A549 (cell line): ENCODE results near the gene TOX2. TPM values are rescaled to one million over a fixed set of nuclear protein-coding genes. Genes with fewer than 3 reads are reported as not detected.

ENCODE experiments used
- ATAC-seq, 2 experiments: fragments of 200-7000 bp in 1 of 2; fragments of >200 bp in 1 of 2; cut with Nextera tagmentation in 1 of 2; cut with Tn5 transposase in 1 of 2; 3 replicates each; pipeline versions ENCODE4 v1.8.0 to v1.9.1; 2018 to 2020; ENCODE audit warnings: mild to moderate bottlenecking in 1 of 2, moderate library complexity in 1 of 2
- CTCF ChIA-PET: fragments of 300-600 bp; sonication (Branson Sonifier 250); formaldehyde crosslinking; extraction: SDS; loops from one replicate; lab custom pipeline; 2021; ENCODE audit warnings: antibody characterized with exemption, inconsistent platforms; lab: Yijun Ruan, JAX
- POLR2A ChIA-PET: fragments of 350-600 bp; formaldehyde crosslinking; extraction: SDS; loops from one replicate; lab custom pipeline; 2021; ENCODE audit warnings: antibody characterized with exemption, inconsistent platforms; lab: Yijun Ruan, JAX
- DNase-seq, 2 experiments: peaks; one replicate each; pipeline versions ENCODE4 v3.0.0 to v3.0.0-alpha.2; 2011 to 2016; ENCODE audit warnings: low read depth in 1 of 2, low spot score in 1 of 2
- FAIRE-seq: peaks from 2 replicates; lab custom pipeline; 2011; peaks lifted over from hg19 to GRCh38; lab: Jason Lieb, UNC
- H3K27ac ChIP-seq, 2 experiments: fragments of >200 bp; sonication (Bioruptor Twin); formaldehyde crosslinking; 3 replicates each; pipeline ENCODE4 v1.5.1; 2016 to 2017
- H3K4me1 ChIP-seq: fragments of >200 bp; sonication (Bioruptor Twin); formaldehyde crosslinking; 3 replicates; pipeline ENCODE4 v1.6.1; 2016
- H3K4me2 ChIP-seq: fragments of >200 bp; sonication (Bioruptor Twin); formaldehyde crosslinking; 3 replicates; pipeline ENCODE4 v1.6.1; 2016
- H3K4me3 ChIP-seq: fragments of >200 bp; sonication (Bioruptor Twin); formaldehyde crosslinking; 3 replicates; pipeline ENCODE4 v1.5.1; 2016
- H3K9me3 ChIP-seq: fragments of >200 bp; sonication (Bioruptor Twin); formaldehyde crosslinking; 3 replicates; pipeline ENCODE4 v1.6.1; 2016
- BHLHE40 ChIP-seq: IDR thresholded peaks from 2 replicates; pipeline ENCODE4 v1.6.1; 2012; ENCODE audit warnings: low read depth, low read length, inconsistent platforms
- CHD2 ChIP-seq: fragments of 150-350 bp; IDR thresholded peaks from 2 replicates; pipeline ENCODE4 v1.6.1; 2014; ENCODE audit warnings: low read length; ENCODE audit not compliant: partially characterized antibody
- CHD4 ChIP-seq: fragments of 200-600 bp; sonication (generic); IDR thresholded peaks from 2 replicates; pipeline ENCODE4 v1.6.1; 2016; ENCODE audit warnings: antibody characterized with exemption, mild to moderate bottlenecking, borderline replicate concordance
- ESRRA ChIP-seq: fragments of 150-350 bp; IDR thresholded peaks from 2 replicates; pipeline ENCODE4 v1.6.1; 2014; ENCODE audit warnings: mild to moderate bottlenecking, low read length, borderline replicate concordance
- FOSB ChIP-seq: fragments of 250-450 bp; sonication (Bioruptor Pico); IDR thresholded peaks from 2 replicates; pipeline ENCODE4 v1.5.0; 2020; ENCODE audit warnings: mild to moderate bottlenecking, moderate library complexity
- GATA3 ChIP-seq: IDR thresholded peaks from 2 replicates; pipeline ENCODE4 v1.6.1; 2012; ENCODE audit warnings: borderline replicate concordance
- HEYL ChIP-seq: fragments of 250-450 bp; sonication (Bioruptor Pico); IDR thresholded peaks from 2 replicates; pipeline ENCODE4 v1.8.0; 2021; ENCODE audit warnings: mild to moderate bottlenecking, moderate library complexity
- HOXA7 ChIP-seq: fragments of 250-450 bp; sonication (Bioruptor Pico); IDR thresholded peaks from 2 replicates; pipeline ENCODE4 v1.5.0; 2020; ENCODE audit warnings: mild to moderate bottlenecking, moderate library complexity
- HOXB13 ChIP-seq: fragments of 250-450 bp; sonication (Bioruptor Pico); IDR thresholded peaks from 2 replicates; pipeline ENCODE4 v1.5.0; 2020; ENCODE audit warnings: low read depth, mild to moderate bottlenecking, moderate library complexity
- JUNB ChIP-seq: fragments of >200 bp; sonication (Bioruptor Twin); formaldehyde crosslinking; IDR thresholded peaks from 2 replicates; pipeline ENCODE4 v1.6.1; 2016
- KDM1A ChIP-seq: fragments of 200-600 bp; sonication (generic); IDR thresholded peaks from 2 replicates; pipeline ENCODE4 v1.6.1; 2016; ENCODE audit warnings: low read depth, mild to moderate bottlenecking
- MAFK ChIP-seq: fragments of 450-650 bp; IDR thresholded peaks from 2 replicates; pipeline ENCODE4 v1.6.1; 2014; ENCODE audit not compliant: partially characterized antibody
- MAZ ChIP-seq: fragments of 150-350 bp; IDR thresholded peaks from 2 replicates; pipeline ENCODE4 v1.6.1; 2014; ENCODE audit warnings: antibody characterized with exemption, low read depth, low read length, borderline replicate concordance
- NFE2L2 ChIP-seq: fragments of 150-350 bp; conservative IDR thresholded peaks from 2 replicates; pipeline ENCODE4 v1.6.1; 2014; ENCODE audit warnings: low read length
- NPAS2 ChIP-seq: fragments of 250-450 bp; sonication (Bioruptor Pico); IDR thresholded peaks from 2 replicates; pipeline ENCODE4 v1.8.0; 2022; ENCODE audit warnings: mild to moderate bottlenecking, moderate library complexity, borderline replicate concordance
- PHF8 ChIP-seq: fragments of 200-600 bp; sonication (generic); IDR thresholded peaks from 2 replicates; pipeline ENCODE4 v1.6.1; 2016; ENCODE audit warnings: low read depth, mild to moderate bottlenecking, antibody characterized with exemption, moderate library complexity, borderline replicate concordance
- POLR2A ChIP-seq: IDR thresholded peaks from 2 replicates; pipeline ENCODE4 v1.6.1; 2012; ENCODE audit warnings: mild to moderate bottlenecking, low read length
- POLR2AphosphoS2 ChIP-seq: conservative IDR thresholded peaks from 2 replicates; pipeline ENCODE4 v1.6.1; 2012; ENCODE audit warnings: low read length, improper control_type of control experiment, inconsistent platforms
- RFX5 ChIP-seq: fragments of 450-650 bp; IDR thresholded peaks from 2 replicates; pipeline ENCODE4 v1.7.1; 2014; ENCODE audit warnings: antibody characterized with exemption, mild to moderate bottlenecking, moderate library complexity
- SMC3 ChIP-seq: fragments of >200 bp; sonication (Bioruptor Twin); formaldehyde crosslinking; IDR thresholded peaks from 3 replicates; pipeline ENCODE4 v1.6.1; 2018; ENCODE audit warnings: inconsistent platforms
- TFCP2L1 ChIP-seq: fragments of 250-450 bp; sonication (Bioruptor Pico); IDR thresholded peaks from 2 replicates; pipeline ENCODE4 v1.5.0; 2021; ENCODE audit warnings: mild to moderate bottlenecking
- ZC3H11A ChIP-seq: fragments of 450-650 bp; IDR thresholded peaks from 2 replicates; pipeline ENCODE4 v1.6.1; 2014; ENCODE audit warnings: antibody characterized with exemption, mild to moderate bottlenecking
- ZFP36 ChIP-seq: fragments of 450-650 bp; IDR thresholded peaks from 2 replicates; pipeline ENCODE4 v1.6.1; 2014; ENCODE audit warnings: borderline replicate concordance; ENCODE audit not compliant: partially characterized antibody
- ZNF302 ChIP-seq: fragments of 250-450 bp; sonication (Bioruptor Pico); IDR thresholded peaks from 2 replicates; pipeline ENCODE4 v1.9.0; 2021; ENCODE audit warnings: inconsistent platforms, mild to moderate bottlenecking, moderate library complexity
- ZSCAN20 ChIP-seq: fragments of 250-450 bp; sonication (Bioruptor Pico); IDR thresholded peaks from 2 replicates; pipeline ENCODE4 v1.8.0; 2022; ENCODE audit warnings: mild to moderate bottlenecking, moderate library complexity
- WGBS: methylation state at CpG from one replicate; pipeline ENCODE4 v1.1.6; 2017; ENCODE audit errors: missing lambda C conversion rate; 5-methylcytosine and 5-hydroxymethylcytosine counted together
- polyA plus RNA-seq, 4 experiments: library from polyadenylated mRNA; depleted of rRNA in 3 of 4; stranded (reverse); fragments of >200 nt; fragmentation: RNase III in 1 of 4; extraction: RNeasy Plus Mini Kit Qiagen cat#74134 plus additional on column Dnase treatment in 1 of 4; gene quantifications; 2 replicates in 3 of 4; 3 replicates in 1 of 4; pipeline ENCODE4 v1.2.3, GENCODE V29; 2011 to 2017
- TF ChIP-seq, protein P1 (sequence below): IDR thresholded peaks from 2 replicates; pipeline ENCODE4 v1.6.1; 2012
- TF ChIP-seq, protein P2 (sequence below): fragments of 200-600 bp; sonication (generic); IDR thresholded peaks from 2 replicates; pipeline ENCODE4 v1.6.1; 2016; ENCODE audit warnings: antibody characterized with exemption, mild to moderate bottlenecking, moderate library complexity
- TF ChIP-seq, protein P3 (sequence below): fragments of >200 bp; sonication (Bioruptor Twin); formaldehyde crosslinking; IDR thresholded peaks from 3 replicates; pipeline ENCODE4 v1.6.1; 2016
- TF ChIP-seq, protein P4 (sequence below): fragments of >200 bp; sonication (Bioruptor Twin); formaldehyde crosslinking; IDR thresholded peaks from 2 replicates; pipeline ENCODE4 v1.6.1; 2016

The TOX2 gene
- polyA plus RNA-seq, 2 of the 4 experiments (the other 2 are of a cell fraction), result 2.5 to 5.3 TPM

DNA sequence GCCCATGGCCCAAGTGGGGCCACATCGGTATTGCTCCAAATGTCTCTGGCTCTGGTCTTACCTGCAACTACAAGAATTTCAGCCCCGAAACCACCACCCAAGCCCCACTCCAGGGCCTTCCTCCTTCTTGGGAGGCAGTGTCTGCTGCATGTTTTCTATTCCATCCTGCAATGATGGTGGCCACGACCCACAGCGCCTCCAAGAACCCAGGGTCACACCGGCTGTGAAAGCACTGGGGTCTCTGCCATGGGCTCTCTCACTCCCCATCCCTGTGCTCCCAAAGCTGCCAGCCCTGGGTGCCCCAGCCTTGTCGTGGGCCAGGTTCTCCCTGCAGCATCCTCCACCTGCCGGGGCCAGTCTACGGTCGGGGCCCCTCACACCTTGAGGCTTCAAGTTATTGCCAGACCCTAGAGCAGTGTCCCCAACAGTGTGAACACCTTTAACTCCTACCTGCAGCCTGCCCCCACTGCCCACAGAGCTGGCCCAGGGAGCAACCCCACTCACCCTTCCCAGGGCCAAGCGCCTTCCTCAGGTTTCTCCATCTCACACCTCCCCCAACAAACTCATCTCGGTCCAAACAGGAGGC lies 157.0 kb downstream of the TOX2 start:
- 82% methylated on average over 11 of the region's 11 CpGs for WGBS
- CTCF ChIA-PET, result no interaction called here
- POLR2A ChIA-PET, result interaction anchor here (0.7 kb wide), 1 partner anchor 320 kb away, joined by 3 read pairs; no protein-coding TSS in a partner anchor
- FAIRE-seq (no peak), ATAC-seq (no peak), DNase-seq (no peak)
- Histone ChIP-seq H3K9me3 (no peaks in the 10 kb centered on the region), H3K4me1 (peaks cover 11% of the 10 kb centered on the region; the same call in 2 of the 3 replicates), H3K4me2 (no peak overlapping the region), H3K4me3 (no peak overlapping the region), H3K27ac (no peak overlapping the region)
- TF ChIP-seq JUNB, result no peak
- TF ChIP-seq SMC3, result no peak
- no peak for TF ChIP-seq MAZ
- TF ChIP-seq, protein P1, sequence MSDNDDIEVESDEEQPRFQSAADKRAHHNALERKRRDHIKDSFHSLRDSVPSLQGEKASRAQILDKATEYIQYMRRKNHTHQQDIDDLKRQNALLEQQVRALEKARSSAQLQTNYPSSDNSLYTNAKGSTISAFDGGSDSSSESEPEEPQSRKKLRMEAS, result no peak
- TF ChIP-seq ZFP36, result no peak
- no peak for TF ChIP-seq NPAS2 (CRISPR knock-in tag)
- no peak for TF ChIP-seq HOXB13 (CRISPR knock-in tag)
- no peak for TF ChIP-seq CHD2
- no peak for TF ChIP-seq ESRRA
- TF ChIP-seq, protein P2, sequence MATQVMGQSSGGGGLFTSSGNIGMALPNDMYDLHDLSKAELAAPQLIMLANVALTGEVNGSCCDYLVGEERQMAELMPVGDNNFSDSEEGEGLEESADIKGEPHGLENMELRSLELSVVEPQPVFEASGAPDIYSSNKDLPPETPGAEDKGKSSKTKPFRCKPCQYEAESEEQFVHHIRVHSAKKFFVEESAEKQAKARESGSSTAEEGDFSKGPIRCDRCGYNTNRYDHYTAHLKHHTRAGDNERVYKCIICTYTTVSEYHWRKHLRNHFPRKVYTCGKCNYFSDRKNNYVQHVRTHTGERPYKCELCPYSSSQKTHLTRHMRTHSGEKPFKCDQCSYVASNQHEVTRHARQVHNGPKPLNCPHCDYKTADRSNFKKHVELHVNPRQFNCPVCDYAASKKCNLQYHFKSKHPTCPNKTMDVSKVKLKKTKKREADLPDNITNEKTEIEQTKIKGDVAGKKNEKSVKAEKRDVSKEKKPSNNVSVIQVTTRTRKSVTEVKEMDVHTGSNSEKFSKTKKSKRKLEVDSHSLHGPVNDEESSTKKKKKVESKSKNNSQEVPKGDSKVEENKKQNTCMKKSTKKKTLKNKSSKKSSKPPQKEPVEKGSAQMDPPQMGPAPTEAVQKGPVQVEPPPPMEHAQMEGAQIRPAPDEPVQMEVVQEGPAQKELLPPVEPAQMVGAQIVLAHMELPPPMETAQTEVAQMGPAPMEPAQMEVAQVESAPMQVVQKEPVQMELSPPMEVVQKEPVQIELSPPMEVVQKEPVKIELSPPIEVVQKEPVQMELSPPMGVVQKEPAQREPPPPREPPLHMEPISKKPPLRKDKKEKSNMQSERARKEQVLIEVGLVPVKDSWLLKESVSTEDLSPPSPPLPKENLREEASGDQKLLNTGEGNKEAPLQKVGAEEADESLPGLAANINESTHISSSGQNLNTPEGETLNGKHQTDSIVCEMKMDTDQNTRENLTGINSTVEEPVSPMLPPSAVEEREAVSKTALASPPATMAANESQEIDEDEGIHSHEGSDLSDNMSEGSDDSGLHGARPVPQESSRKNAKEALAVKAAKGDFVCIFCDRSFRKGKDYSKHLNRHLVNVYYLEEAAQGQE, result no peak
- TF ChIP-seq BHLHE40, result no peak
- TF ChIP-seq ZNF302 (CRISPR knock-in tag), result no peak
- TF ChIP-seq, protein P3, sequence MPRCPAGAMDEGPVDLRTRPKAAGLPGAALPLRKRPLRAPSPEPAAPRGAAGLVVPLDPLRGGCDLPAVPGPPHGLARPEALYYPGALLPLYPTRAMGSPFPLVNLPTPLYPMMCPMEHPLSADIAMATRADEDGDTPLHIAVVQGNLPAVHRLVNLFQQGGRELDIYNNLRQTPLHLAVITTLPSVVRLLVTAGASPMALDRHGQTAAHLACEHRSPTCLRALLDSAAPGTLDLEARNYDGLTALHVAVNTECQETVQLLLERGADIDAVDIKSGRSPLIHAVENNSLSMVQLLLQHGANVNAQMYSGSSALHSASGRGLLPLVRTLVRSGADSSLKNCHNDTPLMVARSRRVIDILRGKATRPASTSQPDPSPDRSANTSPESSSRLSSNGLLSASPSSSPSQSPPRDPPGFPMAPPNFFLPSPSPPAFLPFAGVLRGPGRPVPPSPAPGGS, result no peak
- no peak for TF ChIP-seq NFE2L2
- TF ChIP-seq PHF8, result no peak
- no peak for TF ChIP-seq TFCP2L1
- TF ChIP-seq HEYL (CRISPR knock-in tag), result no peak
- TF ChIP-seq HOXA7 (CRISPR knock-in tag), result no peak

DNA sequence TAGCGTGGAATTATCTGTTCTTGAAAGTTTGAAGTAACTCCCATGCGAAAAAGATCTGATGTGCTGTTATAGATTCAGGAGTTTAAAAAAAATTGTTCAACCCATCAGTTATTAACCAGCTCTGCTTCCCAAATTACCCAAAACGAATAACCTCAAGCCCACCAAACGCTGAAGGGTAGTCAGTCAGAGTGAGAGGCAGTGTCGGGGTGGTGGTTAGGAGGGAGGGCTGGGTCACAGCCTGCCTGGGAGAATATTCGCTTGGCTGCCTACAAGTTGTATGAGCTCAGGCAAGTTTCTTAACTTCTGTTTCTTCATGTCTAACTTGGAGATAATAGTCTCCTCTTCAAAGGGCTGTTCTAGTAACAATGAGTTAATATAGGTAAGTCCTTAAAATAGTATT lies 157.7 kb downstream of the TOX2 start:
- 46% methylated on average over 6 of the region's 6 CpGs for WGBS
- ATAC-seq, result no peak
- FAIRE-seq, result no peak
- Histone ChIP-seq H3K4me3 (no peak overlapping the region), H3K27ac (no peak overlapping the region), H3K4me2 (no peak overlapping the region), H3K4me1 (peaks cover 11% of the 10 kb centered on the region; the same call in 2 of the 3 replicates), H3K9me3 (no peaks in the 10 kb centered on the region)
- no peak for TF ChIP-seq ZC3H11A
- no peak for TF ChIP-seq ZNF302 (CRISPR knock-in tag)
- no peak for TF ChIP-seq NPAS2 (CRISPR knock-in tag)
- no peak for TF ChIP-seq POLR2A
- no peak for TF ChIP-seq POLR2AphosphoS2
- TF ChIP-seq KDM1A, result no peak
- TF ChIP-seq BHLHE40, result no peak
- TF ChIP-seq MAFK, result no peak
- TF ChIP-seq RFX5, result no peak
- TF ChIP-seq, protein P3, result no peak
- TF ChIP-seq GATA3, result no peak
- no peak for TF ChIP-seq HOXB13 (CRISPR knock-in tag)
- TF ChIP-seq CHD4, result no peak
- TF ChIP-seq ZSCAN20 (CRISPR knock-in tag), result no peak
- TF ChIP-seq ESRRA, result no peak
- TF ChIP-seq JUNB, result no peak
- TF ChIP-seq, protein P4, sequence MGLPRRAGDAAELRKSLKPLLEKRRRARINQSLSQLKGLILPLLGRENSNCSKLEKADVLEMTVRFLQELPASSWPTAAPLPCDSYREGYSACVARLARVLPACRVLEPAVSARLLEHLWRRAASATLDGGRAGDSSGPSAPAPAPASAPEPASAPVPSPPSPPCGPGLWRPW, result no peak
- no peak for TF ChIP-seq FOSB (CRISPR knock-in tag)
- TF ChIP-seq TFCP2L1, result no peak
- ChIA-PET CTCF (interaction anchor here (0.8 to 1.1 kb wide), 3 partner anchors 8 to 322 kb away, joined by 3 to 8 read pairs (median 4); no protein-coding TSS in a partner anchor), POLR2A (no interaction called here)
- DNase-seq, result no peak
